ENCODE measurements around the gene ZNF300. TPM values are rescaled to one million over a fixed set of nuclear protein-coding genes. Genes with fewer than 3 reads are reported as not detected.

The ZNF300 gene
- total and polyA plus RNA-seq, 10 of the 15 experiments (the other 5 are each of a cell fraction or from before 2014, with no cell fraction given) = 0.03 to 1.5 (median 0.16) TPM; not detected in 1

Other genes starting within 250 kb of the ZNF300 start
- gene MYOZ3, start 243.7 kb downstream of the ZNF300 start, total RNA-seq (2014; rRNA removed) = 1.1 TPM in 1 of 2 replicates, not detected in the other
- 0.04 TPM in 1 of 2 replicates, not detected in the other for gene MYOZ3, start 243.7 kb downstream of the ZNF300 start, total RNA-seq (2014; rRNA removed; fragmentation: Illumina TruSeq; extraction: Trizol)
- 0.18 TPM in 1 of 2 replicates, not detected in the other for gene MYOZ3, start 243.7 kb downstream of the ZNF300 start, total RNA-seq (2021)
- not detected in 2 replicates for gene MYOZ3, start 243.7 kb downstream of the ZNF300 start, polyA plus RNA-seq (2011; rRNA removed)
- 0.09 and 0.10 TPM in 2 replicates for gene MYOZ3, start 243.7 kb downstream of the ZNF300 start, polyA plus RNA-seq (2014; fragmentation: Illumina TruSeq; extraction: Trizol)
- not detected for gene MYOZ3, start 243.7 kb downstream of the ZNF300 start, polyA plus RNA-seq (2014; fragmentation: Nextera tagmentation; extraction: Ambion mirVana)
- 0.08 and 0.62 TPM in 2 replicates for gene MYOZ3, start 243.7 kb downstream of the ZNF300 start, polyA plus RNA-seq (2014; rRNA removed)
- gene MYOZ3, start 243.7 kb downstream of the ZNF300 start, polyA plus RNA-seq (2016; fragmentation: Nextera tagmentation; extraction: Ambion mirVana) = under 1 TPM in 1 of 2 experiments, not detected in 1; 0.11 TPM
- gene RBM22, start 203.9 kb downstream of the ZNF300 start, total RNA-seq (2014; rRNA removed) = 34.1 and 36.6 TPM in 2 replicates
- 34.1 and 34.6 TPM in 2 replicates for gene RBM22, start 203.9 kb downstream of the ZNF300 start, total RNA-seq (2014; rRNA removed; fragmentation: Illumina TruSeq; extraction: Trizol)
- 43.8 and 45.7 TPM in 2 replicates for gene RBM22, start 203.9 kb downstream of the ZNF300 start, total RNA-seq (2021)
- gene RBM22, start 203.9 kb downstream of the ZNF300 start, polyA plus RNA-seq (2011; rRNA removed) = 58.1 and 65.6 TPM in 2 replicates
- 66.4 and 78.0 TPM in 2 replicates for gene RBM22, start 203.9 kb downstream of the ZNF300 start, polyA plus RNA-seq (2014; fragmentation: Illumina TruSeq; extraction: Trizol)
- gene RBM22, start 203.9 kb downstream of the ZNF300 start, polyA plus RNA-seq (2014; fragmentation: Nextera tagmentation; extraction: Ambion mirVana) = 10 to 100 TPM; 26.3 to 40.3 TPM
- gene RBM22, start 203.9 kb downstream of the ZNF300 start, polyA plus RNA-seq (2014; rRNA removed) = 37.5 and 38.4 TPM in 2 replicates
- 10 to 100 TPM; 54.6 to 57.8 TPM for gene RBM22, start 203.9 kb downstream of the ZNF300 start, polyA plus RNA-seq (2016; fragmentation: Nextera tagmentation; extraction: Ambion mirVana)
- gene DCTN4, start 146.0 kb downstream of the ZNF300 start, total RNA-seq (2014; rRNA removed) = 17.9 and 24.1 TPM in 2 replicates
- gene DCTN4, start 146.0 kb downstream of the ZNF300 start, total RNA-seq (2014; rRNA removed; fragmentation: Illumina TruSeq; extraction: Trizol) = 20.9 and 21.3 TPM in 2 replicates
- gene DCTN4, start 146.0 kb downstream of the ZNF300 start, total RNA-seq (2021) = 26.6 and 27.8 TPM in 2 replicates
- 26.2 and 30.7 TPM in 2 replicates for gene DCTN4, start 146.0 kb downstream of the ZNF300 start, polyA plus RNA-seq (2011; rRNA removed)
- 25.1 and 29.5 TPM in 2 replicates for gene DCTN4, start 146.0 kb downstream of the ZNF300 start, polyA plus RNA-seq (2014; fragmentation: Illumina TruSeq; extraction: Trizol)
- 1 to 10 TPM; 7.6 to 8.5 TPM for gene DCTN4, start 146.0 kb downstream of the ZNF300 start, polyA plus RNA-seq (2014; fragmentation: Nextera tagmentation; extraction: Ambion mirVana)
- gene DCTN4, start 146.0 kb downstream of the ZNF300 start, polyA plus RNA-seq (2014; rRNA removed) = 14.0 and 17.5 TPM in 2 replicates
- 10 to 100 TPM; 16.6 to 18.1 TPM for gene DCTN4, start 146.0 kb downstream of the ZNF300 start, polyA plus RNA-seq (2016; fragmentation: Nextera tagmentation; extraction: Ambion mirVana)
- 9.9 and 11.8 TPM in 2 replicates for gene SMIM3, start 126.2 kb downstream of the ZNF300 start, total RNA-seq (2014; rRNA removed)
- 7.3 and 7.7 TPM in 2 replicates for gene SMIM3, start 126.2 kb downstream of the ZNF300 start, total RNA-seq (2014; rRNA removed; fragmentation: Illumina TruSeq; extraction: Trizol)
- 6.9 and 8.4 TPM in 2 replicates for gene SMIM3, start 126.2 kb downstream of the ZNF300 start, total RNA-seq (2021)
- 1.0 TPM in 2 replicates for gene SMIM3, start 126.2 kb downstream of the ZNF300 start, polyA plus RNA-seq (2011; rRNA removed)
- 6.9 and 10.7 TPM in 2 replicates for gene SMIM3, start 126.2 kb downstream of the ZNF300 start, polyA plus RNA-seq (2014; fragmentation: Illumina TruSeq; extraction: Trizol)
- gene SMIM3, start 126.2 kb downstream of the ZNF300 start, polyA plus RNA-seq (2014; fragmentation: Nextera tagmentation; extraction: Ambion mirVana) = 1 to 10 TPM; 1.4 to 5.2 TPM
- gene SMIM3, start 126.2 kb downstream of the ZNF300 start, polyA plus RNA-seq (2014; rRNA removed) = 7.7 and 8.7 TPM in 2 replicates
- 10 to 100 TPM; 11.1 to 14.3 TPM for gene SMIM3, start 126.2 kb downstream of the ZNF300 start, polyA plus RNA-seq (2016; fragmentation: Nextera tagmentation; extraction: Ambion mirVana)
- gene IRGM, start 58.5 kb downstream of the ZNF300 start, total RNA-seq (2014; rRNA removed) = 0.28 and 0.60 TPM in 2 replicates
- gene IRGM, start 58.5 kb downstream of the ZNF300 start, total RNA-seq (2014; rRNA removed; fragmentation: Illumina TruSeq; extraction: Trizol) = 0.31 and 0.32 TPM in 2 replicates
- gene IRGM, start 58.5 kb downstream of the ZNF300 start, total RNA-seq (2021) = 0.38 TPM in 1 of 2 replicates, not detected in the other
- 0.22 and 0.23 TPM in 2 replicates for gene IRGM, start 58.5 kb downstream of the ZNF300 start, polyA plus RNA-seq (2011; rRNA removed)
- gene IRGM, start 58.5 kb downstream of the ZNF300 start, polyA plus RNA-seq (2014; fragmentation: Illumina TruSeq; extraction: Trizol) = 0.14 and 0.25 TPM in 2 replicates
- gene IRGM, start 58.5 kb downstream of the ZNF300 start, polyA plus RNA-seq (2014; fragmentation: Nextera tagmentation; extraction: Ambion mirVana) = under 1 TPM; 0.11 to 0.24 TPM
- 0.15 TPM in 1 of 2 replicates, not detected in the other for gene IRGM, start 58.5 kb downstream of the ZNF300 start, polyA plus RNA-seq (2014; rRNA removed)
- under 1 TPM in 1 of 2 experiments, not detected in 1; 0.30 TPM for gene IRGM, start 58.5 kb downstream of the ZNF300 start, polyA plus RNA-seq (2016; fragmentation: Nextera tagmentation; extraction: Ambion mirVana)
- 0.22 TPM in 1 of 2 replicates, not detected in the other for gene GPX3, start 115.6 kb upstream of the ZNF300 start, total RNA-seq (2014; rRNA removed)
- not detected in 2 replicates for gene GPX3, start 115.6 kb upstream of the ZNF300 start, total RNA-seq (2014; rRNA removed; fragmentation: Illumina TruSeq; extraction: Trizol)
- gene GPX3, start 115.6 kb upstream of the ZNF300 start, total RNA-seq (2021) = 0.38 and 0.45 TPM in 2 replicates
- gene GPX3, start 115.6 kb upstream of the ZNF300 start, polyA plus RNA-seq (2011; rRNA removed) = 0.04 TPM in 1 of 2 replicates, not detected in the other
- gene GPX3, start 115.6 kb upstream of the ZNF300 start, polyA plus RNA-seq (2014; fragmentation: Illumina TruSeq; extraction: Trizol) = 0.09 and 0.19 TPM in 2 replicates
- under 1 TPM in 1 of 2 experiments, not detected in 1; 0.15 TPM for gene GPX3, start 115.6 kb upstream of the ZNF300 start, polyA plus RNA-seq (2014; fragmentation: Nextera tagmentation; extraction: Ambion mirVana)
- gene GPX3, start 115.6 kb upstream of the ZNF300 start, polyA plus RNA-seq (2014; rRNA removed) = 0.12 and 0.32 TPM in 2 replicates
- gene GPX3, start 115.6 kb upstream of the ZNF300 start, polyA plus RNA-seq (2016; fragmentation: Nextera tagmentation; extraction: Ambion mirVana) = 1 to 10 TPM in 1 of 2 experiments, under 1 TPM in 1; 0.91 to 1.0 TPM
- gene TNIP1, start 176.1 kb upstream of the ZNF300 start, total RNA-seq (2014; rRNA removed) = 203 and 223 TPM in 2 replicates
- 147 and 148 TPM in 2 replicates for gene TNIP1, start 176.1 kb upstream of the ZNF300 start, total RNA-seq (2014; rRNA removed; fragmentation: Illumina TruSeq; extraction: Trizol)
- 279 and 289 TPM in 2 replicates for gene TNIP1, start 176.1 kb upstream of the ZNF300 start, total RNA-seq (2021)
- 156 and 178 TPM in 2 replicates for gene TNIP1, start 176.1 kb upstream of the ZNF300 start, polyA plus RNA-seq (2011; rRNA removed)
- gene TNIP1, start 176.1 kb upstream of the ZNF300 start, polyA plus RNA-seq (2014; fragmentation: Illumina TruSeq; extraction: Trizol) = 107 and 151 TPM in 2 replicates
- gene TNIP1, start 176.1 kb upstream of the ZNF300 start, polyA plus RNA-seq (2014; fragmentation: Nextera tagmentation; extraction: Ambion mirVana) = 10 to 100 TPM in 1 of 2 experiments, 1 to 10 TPM in 1; 4.4 to 13.7 TPM
- gene TNIP1, start 176.1 kb upstream of the ZNF300 start, polyA plus RNA-seq (2014; rRNA removed) = 199 and 200 TPM in 2 replicates
- gene TNIP1, start 176.1 kb upstream of the ZNF300 start, polyA plus RNA-seq (2016; fragmentation: Nextera tagmentation; extraction: Ambion mirVana) = 100 to 1,000 TPM; 112 to 117 TPM